ENCODE results near the gene DMRTC2.

Gene DMRTC2

GRCh38 chr19:41845001-41845050, at the start of gene DMRTC2:
Gene DMRTC2 (plus strand): TSS chr19:41845042. CDS start chr19:41847429, 2,387 bp downstream.
- DNase-seq = no peak

GRCh38 chr19:41796362-41796761, 48.5 kb upstream of the DMRTC2 start, which contains the start of gene CEACAM3:
Gene CEACAM3 (plus strand): TSS chr19:41796587. CDS start chr19:41796678, 91 bp downstream.
- no peak for DNase-seq

GRCh38 chr19:41796901-41797300, 47.9 kb upstream of the DMRTC2 start:
- no peak for DNase-seq

GRCh38 chr19:41799444-41800000, 45.3 kb upstream of the DMRTC2 start:
- no peak for DNase-seq

- DNase-seq = no peak
These were observed 43.8 kb upstream of the DMRTC2 start for GRCh38 chr19:41801031-41801430.

- no peak for DNase-seq
These were observed 43.0 kb upstream of the DMRTC2 start for GRCh38 chr19:41801792-41802211.

GRCh38 chr19:41802770-41803169, 42.1 kb upstream of the DMRTC2 start:
- DNase-seq = no peak

GRCh38 chr19:41804336-41804735, 40.5 kb upstream of the DMRTC2 start:
- no peak for DNase-seq

GRCh38 chr19:41807176-41807575, 37.7 kb upstream of the DMRTC2 start:
- DNase-seq = no peak

- no peak for DNase-seq
These were observed 35.9 kb upstream of the DMRTC2 start for GRCh38 chr19:41808663-41809566.

GRCh38 chr19:41810301-41810700, 34.5 kb upstream of the DMRTC2 start:
- DNase-seq = no peak

GRCh38 chr19:41811036-41811435, 33.8 kb upstream of the DMRTC2 start:
- no peak for DNase-seq

GRCh38 chr19:41811981-41812380, 32.9 kb upstream of the DMRTC2 start:
- no peak for DNase-seq

GRCh38 chr19:41813911-41814310, 30.9 kb upstream of the DMRTC2 start:
- DNase-seq = no peak

- no peak for DNase-seq
These were observed 29.5 kb upstream of the DMRTC2 start for GRCh38 chr19:41815301-41815700.

GRCh38 chr19:41816761-41817160, 28.1 kb upstream of the DMRTC2 start:
- no peak for DNase-seq

- DNase-seq = peak; percentile 41
These were observed 23.7 kb upstream of the DMRTC2 start for GRCh38 chr19:41821003-41821735.

- DNase-seq = no peak
These were observed 6.7 kb upstream of the DMRTC2 start for GRCh38 chr19:41837981-41838708.

- no peak for DNase-seq
These were observed 5.6 kb upstream of the DMRTC2 start for GRCh38 chr19:41839211-41839610.

GRCh38 chr19:41843371-41843770, 1.5 kb upstream of the DMRTC2 start:
- no peak for DNase-seq

GRCh38 chr19:41844601-41845000, 241 bp upstream of the DMRTC2 start, which contains the start of gene LYPD4:
Gene LYPD4 (minus strand): TSS chr19:41844683. CDS start chr19:41839285, 5,398 bp downstream.
- DNase-seq = no peak

- no peak for DNase-seq
These were observed 279 bp downstream of the DMRTC2 start for GRCh38 chr19:41845051-41845590.

All from NCI-H1694 treated with DMSO at 0.1 percent for 48 hours (cell line).